IPS DF 19.7 (cell line): ENCODE measurements around the gene SPATA13.

Source experiments
- DNase-seq: peaks from one replicate; pipeline ENCODE4 v3.0.0-alpha.2; 2013; ENCODE audit warnings: low read depth, low spot score

SPATA13 gene

GRCh38 chr13:24141333-24141910, 19.1 kb upstream of the SPATA13 start:
- no peak for DNase-seq

GRCh38 chr13:24142453-24142852, 18.1 kb upstream of the SPATA13 start:
- DNase-seq, result no peak

GRCh38 chr13:24142886-24143285, 17.6 kb upstream of the SPATA13 start:
- no peak for DNase-seq

DNA sequence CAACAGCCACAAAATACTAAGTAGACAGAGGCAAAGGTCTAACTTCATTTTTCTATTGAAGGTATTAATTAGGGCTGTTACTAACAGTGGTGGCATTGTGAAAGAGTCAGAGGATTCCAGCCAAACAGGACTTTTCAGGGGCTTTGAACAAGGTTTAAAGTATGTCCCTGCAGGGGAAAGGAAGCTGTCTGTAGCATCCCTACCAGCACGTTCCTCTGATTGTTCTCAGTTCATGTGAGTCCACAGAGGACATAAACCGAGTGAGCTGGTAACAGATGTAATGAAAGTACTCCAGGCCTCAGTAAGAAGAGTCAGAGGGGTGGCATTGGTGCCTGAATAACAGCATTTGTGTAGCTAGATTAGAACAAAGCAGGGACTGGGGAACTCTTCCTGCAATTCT, 15.3 kb upstream of the SPATA13 start:
- no peak for DNase-seq

DNA sequence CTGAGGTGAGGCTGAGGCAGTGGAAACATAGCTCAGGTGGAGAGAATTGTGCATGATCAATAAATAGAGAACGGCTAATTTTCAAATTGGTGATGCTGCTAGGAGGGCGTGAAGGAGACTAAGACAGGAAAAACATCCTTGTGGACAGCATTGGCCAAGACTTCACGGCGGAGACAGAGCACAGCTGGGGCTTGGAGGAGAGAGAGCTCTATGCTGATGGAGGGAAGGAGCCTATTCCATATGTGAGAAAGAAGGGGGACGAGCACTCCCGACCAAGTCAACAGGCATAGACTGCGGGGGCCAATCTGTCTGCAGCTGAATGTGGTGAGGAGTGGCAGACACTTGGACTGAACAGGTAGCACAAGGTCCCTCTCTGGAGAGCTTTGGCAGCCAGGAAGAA, 14.8 kb upstream of the SPATA13 start:
- no peak for DNase-seq

DNA sequence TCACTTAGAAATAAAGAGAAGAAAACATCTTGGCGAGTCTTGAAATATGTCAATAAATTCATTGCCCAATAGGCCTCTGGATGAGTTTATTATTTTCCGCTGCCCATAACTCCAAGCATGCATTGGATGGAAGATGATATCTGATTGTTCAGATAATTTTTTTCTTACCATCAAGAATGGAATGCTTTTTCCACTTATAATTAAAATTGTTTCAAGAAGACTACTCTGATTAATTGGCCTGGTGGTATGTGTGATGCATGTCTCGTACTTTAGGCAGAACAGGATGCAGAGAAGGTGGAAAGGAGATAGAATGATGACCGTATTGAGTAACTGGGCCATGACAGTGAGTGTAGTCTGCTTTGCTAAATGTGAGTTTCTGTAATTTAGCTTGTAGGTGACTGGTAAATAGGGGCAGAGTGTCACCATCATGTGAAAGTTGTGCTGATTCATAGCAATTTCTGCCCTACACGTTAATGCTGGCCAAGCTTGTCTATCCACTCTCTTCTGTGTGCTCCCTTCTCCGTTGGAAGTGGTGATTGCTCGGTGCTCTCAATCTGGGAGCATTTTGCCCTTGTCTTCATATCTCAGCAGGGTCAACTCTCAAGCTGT, 13.5 kb upstream of the SPATA13 start:
- no peak for DNase-seq

- DNase-seq, result no peak
These were observed 13.0 kb upstream of the SPATA13 start for GRCh38 chr13:24147570-24147963.

DNA sequence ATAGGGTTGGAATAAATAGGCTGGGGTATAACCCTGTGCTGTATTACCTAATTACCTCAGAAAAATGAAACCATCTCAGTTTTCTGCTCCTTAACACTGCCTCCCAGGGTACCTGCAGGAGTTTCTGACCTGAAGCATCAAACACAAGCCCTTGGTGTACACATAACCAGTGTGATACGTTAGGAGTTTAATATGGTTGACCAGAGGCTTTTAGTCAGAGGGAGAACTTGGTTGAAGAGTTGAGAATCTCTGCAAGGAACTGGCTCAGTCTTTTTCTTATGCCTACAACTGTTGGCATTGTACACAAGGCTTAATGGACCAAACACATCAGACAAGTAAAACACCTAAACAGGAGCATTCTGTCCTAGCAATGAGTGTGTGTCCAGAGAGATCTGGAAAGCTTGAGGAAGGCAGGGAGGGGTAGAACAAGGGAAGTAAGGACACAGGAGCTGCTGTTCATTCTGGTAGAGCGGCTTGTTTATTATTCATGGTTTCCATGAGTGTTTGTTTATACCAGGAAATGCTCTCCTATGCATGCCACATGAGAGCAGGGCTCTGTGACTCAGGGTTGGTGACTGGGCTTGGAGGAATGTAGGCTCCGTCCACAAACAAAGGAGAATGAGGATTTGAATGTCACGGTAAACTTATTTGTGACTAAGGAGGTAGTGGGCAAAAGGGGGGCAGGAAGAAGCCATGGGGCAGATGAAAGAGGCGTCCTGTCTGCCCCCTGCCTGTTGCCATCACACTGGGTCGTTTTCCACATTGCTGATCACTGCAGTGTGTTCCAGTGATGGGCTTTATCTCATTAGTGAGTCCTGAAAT, 11.9 kb upstream of the SPATA13 start:
- DNase-seq, result peak; percentile 72

GRCh38 chr13:24149246-24150032, 11.1 kb upstream of the SPATA13 start:
- DNase-seq, result no peak

DNA sequence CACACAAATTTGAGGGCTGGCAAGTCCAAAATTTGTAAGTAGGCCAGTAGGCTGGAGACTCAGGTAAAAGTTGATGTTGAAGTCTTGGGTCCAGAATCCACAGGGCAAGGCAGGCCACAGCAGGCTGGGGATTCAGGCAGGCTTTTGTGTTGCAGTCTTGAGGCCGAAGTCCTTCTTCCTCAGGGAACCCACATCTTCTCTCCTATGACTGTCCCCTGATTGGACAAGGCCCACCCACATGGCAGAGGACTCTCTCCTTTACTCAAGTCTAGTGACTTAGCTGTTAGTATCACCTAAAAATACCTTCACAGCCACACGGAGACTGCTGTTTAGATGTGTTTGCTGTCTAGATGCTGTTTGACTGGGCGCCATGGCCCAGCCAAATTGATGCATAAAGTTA, 9.9 kb upstream of the SPATA13 start:
- no peak for DNase-seq

GRCh38 chr13:24151864-24152263, 8.7 kb upstream of the SPATA13 start:
- DNase-seq, result no peak

GRCh38 chr13:24152292-24153214, 8.0 kb upstream of the SPATA13 start:
- DNase-seq, result no peak

DNA sequence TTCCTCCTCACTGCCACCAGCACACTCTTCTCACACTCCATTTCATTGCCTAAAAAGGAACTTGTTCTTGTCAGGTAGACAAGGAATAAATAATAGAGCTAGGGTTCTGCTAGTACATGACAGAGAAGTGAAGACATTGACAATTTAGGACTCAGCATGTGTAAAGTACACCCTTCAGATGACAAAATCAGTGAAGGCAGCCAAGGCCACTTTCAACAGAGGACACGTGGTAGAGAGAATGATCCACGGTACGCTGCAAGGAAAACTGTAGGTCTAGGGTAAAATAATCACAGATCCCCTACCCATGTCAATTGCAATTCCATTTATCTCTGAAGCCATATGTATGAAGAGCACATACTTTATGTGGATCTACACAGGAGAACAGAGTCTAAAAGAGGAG, 7.2 kb upstream of the SPATA13 start:
- no peak for DNase-seq

GRCh38 chr13:24153979-24154701, 6.4 kb upstream of the SPATA13 start:
- DNase-seq, result no peak

DNA sequence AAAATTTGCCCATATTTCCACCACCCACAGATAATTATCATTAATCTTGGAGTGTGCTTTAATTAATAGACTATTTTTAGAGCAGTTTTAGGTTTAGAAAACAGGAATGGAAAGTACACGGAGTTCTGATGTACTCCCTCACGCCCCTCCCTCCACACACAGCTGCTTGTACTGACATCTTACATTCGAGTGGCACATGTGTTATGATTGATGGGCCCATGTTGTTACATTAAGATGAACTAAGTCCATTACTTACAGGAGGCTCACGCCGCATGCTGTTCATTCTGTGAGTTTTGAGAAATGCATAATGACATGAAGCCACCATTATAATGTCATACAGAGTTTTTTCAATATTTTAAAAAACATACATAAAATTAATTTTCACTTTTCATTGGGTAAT, 1.2 kb upstream of the SPATA13 start:
- no peak for DNase-seq

DNA sequence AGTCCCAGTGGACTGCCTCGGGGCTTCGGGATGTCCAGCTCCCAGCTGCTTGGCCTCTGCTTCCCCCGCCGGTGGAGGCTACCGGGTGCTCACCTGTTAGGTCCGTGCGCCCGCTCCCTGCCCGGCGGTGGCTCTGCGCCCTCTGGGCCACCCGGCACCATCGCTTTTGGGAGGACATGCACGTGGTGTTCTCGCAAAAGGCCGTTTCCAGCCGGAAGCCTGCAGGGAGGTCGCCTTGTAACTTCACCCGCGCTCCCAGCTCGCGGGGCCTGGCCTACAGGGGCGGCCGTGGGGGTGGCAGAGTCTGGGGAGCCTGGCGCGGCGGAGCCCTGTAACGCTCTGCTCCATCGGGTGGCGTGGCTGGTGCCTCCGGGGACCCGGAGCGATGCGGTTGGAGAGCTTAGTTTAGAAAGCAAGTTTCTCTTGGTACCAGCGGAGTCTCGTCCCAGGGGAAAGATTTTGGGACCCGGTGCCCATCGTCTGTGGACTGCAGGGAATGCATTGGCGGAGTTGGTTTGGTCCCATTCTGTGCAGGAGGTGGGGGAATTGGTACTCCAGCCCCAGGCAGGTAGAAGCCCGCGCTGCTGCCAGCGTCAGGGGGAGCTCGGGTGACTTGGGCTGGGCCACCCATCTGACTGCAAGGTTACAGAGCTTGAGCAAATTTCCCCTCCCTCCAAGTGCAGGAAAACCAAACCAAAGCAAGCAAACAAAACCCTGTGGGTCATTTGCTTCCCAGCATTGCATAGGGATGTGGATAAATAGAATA, 673 bp downstream of the SPATA13 start:
- DNase-seq, result no peak

- no peak for DNase-seq
These were observed 1.5 kb downstream of the SPATA13 start for GRCh38 chr13:24161980-24162525.

DNA sequence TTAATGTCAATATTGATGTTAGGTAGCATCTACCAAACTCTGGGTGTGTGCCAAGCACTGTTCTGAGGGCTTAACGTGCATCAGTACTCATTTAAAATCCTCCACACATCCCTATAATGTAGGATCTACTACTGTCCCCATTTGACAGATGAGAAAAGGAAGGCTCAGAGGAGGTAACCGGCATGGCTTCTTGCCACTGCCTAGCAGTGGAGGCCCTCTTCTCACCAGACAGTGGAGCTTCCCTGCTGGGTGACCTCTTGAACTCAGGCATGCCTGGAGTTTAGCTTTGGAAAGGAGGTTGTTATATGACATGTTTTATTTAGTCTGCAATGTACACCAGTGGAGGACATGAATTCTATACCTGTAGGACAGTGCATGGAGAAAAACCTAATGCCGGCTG, 2.1 kb downstream of the SPATA13 start:
- DNase-seq, result no peak

DNA sequence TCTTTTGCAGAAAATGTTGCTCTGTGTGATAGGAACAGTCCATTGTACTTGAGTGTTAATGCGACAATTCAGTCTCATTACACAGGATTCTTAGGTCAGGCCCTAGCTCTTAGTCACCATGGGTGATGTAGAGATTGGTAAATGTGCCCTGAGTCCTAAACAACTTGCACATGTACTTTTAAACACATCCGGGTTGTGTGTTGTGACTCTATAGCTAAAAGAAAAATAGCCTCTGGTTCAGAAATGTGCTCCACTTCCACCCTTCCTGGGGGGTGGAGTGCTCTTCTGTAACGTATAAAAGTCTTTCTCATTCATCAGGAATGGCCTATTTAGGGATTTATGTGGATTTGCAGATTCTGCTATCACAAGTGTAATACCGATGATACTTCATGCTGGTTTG, 5.2 kb downstream of the SPATA13 start:
- no peak for DNase-seq
